Measurements from ENCODE around the gene ZNF90. TPM values are rescaled to one million over a fixed set of nuclear protein-coding genes. Genes with fewer than 3 reads are reported as not detected.
A peak's percentile ranks its signal among the peaks of the same experiment; 100 is the strongest.
"Not testable (repeated sequence)": the region's sequence is repeated elsewhere in the genome, so short reads cannot be mapped to it uniquely, and the experiment has no call there.

Gene ZNF90
- total and polyA plus RNA-seq, 11 donors: 0.25 to 2.6 (median 0.57) TPM

DNA sequence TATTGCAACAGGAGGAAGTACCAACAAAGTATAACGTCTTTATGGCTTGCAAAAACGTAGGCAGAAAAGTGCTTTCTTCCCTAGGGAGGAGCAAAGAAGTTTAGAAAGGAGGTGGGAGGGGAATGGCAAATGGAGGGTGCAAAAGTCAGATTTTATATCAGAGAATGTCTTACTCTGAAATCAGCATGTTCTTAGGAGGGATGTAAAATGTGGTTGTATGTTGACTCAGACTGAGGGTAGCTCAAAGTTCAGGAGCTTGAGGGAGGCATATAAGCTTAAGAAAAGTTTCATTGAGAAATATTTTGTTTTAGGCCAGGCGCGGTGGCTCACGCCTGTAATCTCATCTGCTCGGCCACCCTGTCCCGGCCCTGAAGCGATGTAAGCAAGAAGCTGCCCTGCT is 1.7 kb downstream of the ZNF90 start:
- no peak for DNase-seq
- ATAC-seq: no peak
- H3K4me1 ChIP-seq: peaks cover 0 to 20% (median 7%) of the 10 kb centered on the region in 12 donors
- intact Hi-C loops (cut with DNase I): loop anchor here in 1 of 10 donors (2.0 kb wide), 1 partner anchor 87 kb away; the partner anchor contains the start of gene ZNF486
- H3K36me3 ChIP-seq: no peaks in the 10 kb centered on the region
- H3K9me3 ChIP-seq: peaks cover 0 to 4% (median 0%) of the 10 kb centered on the region in 12 donors
- TF ChIP-seq POLR2A (IDR thresholded peaks at IDR 0.05): no peak
- TF ChIP-seq, protein P1, sequence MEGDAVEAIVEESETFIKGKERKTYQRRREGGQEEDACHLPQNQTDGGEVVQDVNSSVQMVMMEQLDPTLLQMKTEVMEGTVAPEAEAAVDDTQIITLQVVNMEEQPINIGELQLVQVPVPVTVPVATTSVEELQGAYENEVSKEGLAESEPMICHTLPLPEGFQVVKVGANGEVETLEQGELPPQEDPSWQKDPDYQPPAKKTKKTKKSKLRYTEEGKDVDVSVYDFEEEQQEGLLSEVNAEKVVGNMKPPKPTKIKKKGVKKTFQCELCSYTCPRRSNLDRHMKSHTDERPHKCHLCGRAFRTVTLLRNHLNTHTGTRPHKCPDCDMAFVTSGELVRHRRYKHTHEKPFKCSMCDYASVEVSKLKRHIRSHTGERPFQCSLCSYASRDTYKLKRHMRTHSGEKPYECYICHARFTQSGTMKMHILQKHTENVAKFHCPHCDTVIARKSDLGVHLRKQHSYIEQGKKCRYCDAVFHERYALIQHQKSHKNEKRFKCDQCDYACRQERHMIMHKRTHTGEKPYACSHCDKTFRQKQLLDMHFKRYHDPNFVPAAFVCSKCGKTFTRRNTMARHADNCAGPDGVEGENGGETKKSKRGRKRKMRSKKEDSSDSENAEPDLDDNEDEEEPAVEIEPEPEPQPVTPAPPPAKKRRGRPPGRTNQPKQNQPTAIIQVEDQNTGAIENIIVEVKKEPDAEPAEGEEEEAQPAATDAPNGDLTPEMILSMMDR (IDR thresholded peaks at IDR 0.05): no peak
- H3K4me3 ChIP-seq: peak overlapping the region in 2 of 12 donors; percentile 61 to 64
- H3K27ac ChIP-seq: no peak overlapping the region
- WGBS, 4 donors: 65 to 76% (median 70%) methylated on average over 8 of the region's 8 CpGs
- H3K27me3 ChIP-seq: no peaks in the 10 kb centered on the region

DNA sequence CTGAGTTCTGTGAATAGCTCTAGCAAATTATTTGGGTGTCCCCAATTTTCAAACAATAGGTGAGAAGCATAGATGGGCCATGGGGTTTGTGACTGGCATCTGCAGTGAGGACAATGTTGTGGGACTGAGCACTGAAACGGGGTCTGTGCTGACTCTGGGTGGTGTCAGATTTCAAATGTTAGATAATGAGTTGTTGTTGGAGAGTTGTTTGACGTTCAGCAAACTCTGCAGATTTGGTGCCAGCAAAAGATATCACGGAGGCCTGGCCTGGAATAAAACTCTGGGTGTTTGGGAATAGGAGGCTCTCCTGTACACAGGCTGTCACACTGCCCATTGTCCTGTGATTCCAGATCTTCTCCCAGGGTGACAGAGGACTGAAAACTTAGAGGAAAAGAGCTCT is 2.9 kb downstream of the ZNF90 start:
- ATAC-seq (no peak), DNase-seq (no peak)
- H3K36me3 ChIP-seq: no peaks in the 10 kb centered on the region
- intact Hi-C loops (cut with DNase I): no loop called here
- no peak overlapping the region for H3K4me3 ChIP-seq
- TF ChIP-seq POLR2A (IDR thresholded peaks at IDR 0.05): no peak
- TF ChIP-seq, protein P1 (IDR thresholded peaks at IDR 0.05): no peak
- WGBS, 4 donors: 42 to 59% (median 46%) methylated on average over 3 of the region's 3 CpGs
- no peaks in the 10 kb centered on the region for H3K27me3 ChIP-seq
- H3K9me3 ChIP-seq: peaks cover 0 to 4% (median 0%) of the 10 kb centered on the region in 12 donors
- peaks cover 0 to 20% (median 7%) of the 10 kb centered on the region in 12 donors for H3K4me1 ChIP-seq
- H3K27ac ChIP-seq: no peak overlapping the region

DNA sequence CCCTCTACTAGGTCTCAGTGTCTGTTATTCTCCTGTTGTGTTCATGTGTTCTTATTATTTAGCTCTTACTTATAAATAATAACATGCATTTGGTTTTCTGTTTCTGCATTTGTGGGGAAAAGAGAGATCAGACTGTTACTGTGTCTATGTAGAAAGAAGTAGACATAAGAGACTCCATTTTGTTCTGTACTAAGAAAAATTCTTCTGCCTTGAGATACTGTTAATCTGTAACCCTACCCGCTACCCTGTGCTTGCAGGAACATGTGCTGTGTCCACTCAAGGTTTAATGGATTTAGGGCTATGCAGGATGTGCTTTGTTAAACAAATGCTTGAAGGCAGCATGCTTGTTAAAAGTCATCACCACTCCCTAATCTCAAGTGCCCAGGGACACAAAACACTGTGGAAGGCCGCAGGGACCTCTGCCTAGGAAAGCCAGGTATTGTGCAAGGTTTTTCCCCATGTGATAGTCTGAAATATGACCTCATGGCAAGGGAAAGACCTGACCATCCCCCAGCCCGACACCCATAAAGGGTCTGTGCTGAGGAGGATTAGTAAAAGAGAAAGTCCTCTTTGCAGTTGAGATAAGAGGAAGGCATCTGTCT is 4.5 kb downstream of the ZNF90 start:
- H3K27ac ChIP-seq; H3K9me3 ChIP-seq; H3K36me3 ChIP-seq; H3K4me3 ChIP-seq; ATAC-seq; intact Hi-C loops (cut with DNase I); DNase-seq; H3K27me3 ChIP-seq: not testable (repeated sequence)
- peaks cover 0 to 20% (median 7%) of the 10 kb centered on the region in 12 donors for H3K4me1 ChIP-seq
- 39 to 64% (median 63%) methylated on average over 3 of the region's 3 CpGs for WGBS, 4 donors

DNA sequence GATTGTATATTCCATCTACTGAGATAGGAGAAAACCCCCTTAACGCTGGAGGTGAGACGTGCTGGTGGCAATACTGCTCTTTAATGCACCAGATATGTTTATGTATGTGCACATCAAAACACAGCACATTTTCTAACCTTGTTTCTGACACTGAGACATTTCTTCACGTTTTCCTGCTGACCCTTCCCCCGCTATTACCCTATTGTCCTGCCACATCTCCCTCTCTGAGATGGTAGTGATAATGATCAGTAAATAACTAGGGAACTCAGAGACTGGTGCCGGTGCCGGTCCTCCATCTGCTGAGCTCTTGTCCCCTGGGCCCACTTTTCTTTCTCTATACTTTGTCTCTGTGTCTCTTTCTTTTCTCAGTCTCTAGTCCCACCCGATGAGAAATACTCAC is 5.1 kb downstream of the ZNF90 start:
- H3K27me3 ChIP-seq; H3K9me3 ChIP-seq; ATAC-seq; H3K27ac ChIP-seq; H3K4me3 ChIP-seq; H3K36me3 ChIP-seq; intact Hi-C loops (cut with DNase I); DNase-seq: not testable (repeated sequence)
- peaks cover 0 to 15% (median 7%) of the 10 kb centered on the region in 12 donors for H3K4me1 ChIP-seq
- WGBS, 4 donors: 54 to 69% (median 65%) methylated on average over 7 of the region's 7 CpGs

DNA sequence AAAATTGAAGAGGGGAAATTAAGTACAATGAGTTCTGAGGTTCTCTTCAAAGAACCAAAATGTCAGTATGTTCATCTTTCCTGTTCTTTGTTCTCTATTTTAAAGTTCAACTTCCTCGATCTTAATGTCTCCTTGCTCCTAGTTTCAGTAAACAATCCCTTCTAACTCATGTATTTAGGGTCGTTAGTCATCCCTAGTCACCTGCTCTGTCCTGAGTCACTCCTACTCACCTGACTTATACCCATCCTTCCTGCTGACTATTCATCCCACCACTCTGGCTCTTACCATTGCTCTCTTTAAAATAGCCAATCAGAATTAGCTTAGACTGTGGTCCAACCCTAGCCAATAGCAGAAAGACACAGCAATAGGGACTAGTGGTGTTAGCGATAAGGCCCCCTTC is 24.3 kb downstream of the ZNF90 start:
- H3K27me3 ChIP-seq: no peaks in the 10 kb centered on the region
- ATAC-seq (no peak), DNase-seq (no peak)
- peaks cover 0 to 3% (median 0%) of the 10 kb centered on the region in 9 donors for H3K36me3 ChIP-seq
- 93 to 95% (median 94%) methylated on average over 3 of the region's 3 CpGs for WGBS, 4 donors
- H3K4me3 ChIP-seq: no peak overlapping the region
- TF ChIP-seq, protein P1 (IDR thresholded peaks at IDR 0.05): no peak
- no peak for TF ChIP-seq POLR2A (IDR thresholded peaks at IDR 0.05)
- intact Hi-C loops (cut with DNase I): no loop called here
- H3K9me3 ChIP-seq: peaks cover 0 to 83% (median 21%) of the 10 kb centered on the region in 12 donors
- no peaks in the 10 kb centered on the region for H3K4me1 ChIP-seq
- H3K27ac ChIP-seq: no peak overlapping the region

All from heart left ventricle (tissue), 16 donors.